ENCODE measurements around the gene ZPR1.

- TF ChIP-seq CTCF (conservative IDR thresholded peaks at IDR 0.05; ENCODE audit: low read length) (no peak), EZH2phosphoT487 (IDR thresholded peaks at IDR 0.05; ENCODE audit: borderline replicate concordance) (no peak)
These were observed 25.7 kb downstream of the ZPR1 start for GRCh38 chr11:116762132-116762531.
